ENCODE data around the gene MEFV.

DNA sequence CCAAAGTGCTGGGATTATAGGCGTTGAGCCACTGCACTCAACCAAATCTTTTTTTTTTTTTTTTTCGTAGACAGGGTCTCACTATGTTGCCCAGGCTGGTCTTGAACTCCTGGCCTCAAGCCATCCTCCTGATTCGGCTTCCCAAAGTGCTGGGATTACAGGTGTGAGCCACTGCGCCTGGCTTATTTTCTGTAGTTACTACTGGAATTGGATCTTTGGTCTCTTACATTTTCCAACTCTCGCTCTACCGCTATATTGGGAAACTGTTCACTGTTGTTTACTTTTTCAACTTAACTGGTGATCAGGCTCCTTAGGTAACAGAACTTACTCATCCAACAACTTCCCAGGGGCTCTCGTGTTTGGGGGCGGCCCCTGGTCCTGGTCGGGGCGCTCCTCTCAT, 35.6 kb downstream of the MEFV start:
- TF ChIP-seq POLR2A (IDR thresholded peaks at IDR 0.05) = no peak
- TF ChIP-seq, protein P1, sequence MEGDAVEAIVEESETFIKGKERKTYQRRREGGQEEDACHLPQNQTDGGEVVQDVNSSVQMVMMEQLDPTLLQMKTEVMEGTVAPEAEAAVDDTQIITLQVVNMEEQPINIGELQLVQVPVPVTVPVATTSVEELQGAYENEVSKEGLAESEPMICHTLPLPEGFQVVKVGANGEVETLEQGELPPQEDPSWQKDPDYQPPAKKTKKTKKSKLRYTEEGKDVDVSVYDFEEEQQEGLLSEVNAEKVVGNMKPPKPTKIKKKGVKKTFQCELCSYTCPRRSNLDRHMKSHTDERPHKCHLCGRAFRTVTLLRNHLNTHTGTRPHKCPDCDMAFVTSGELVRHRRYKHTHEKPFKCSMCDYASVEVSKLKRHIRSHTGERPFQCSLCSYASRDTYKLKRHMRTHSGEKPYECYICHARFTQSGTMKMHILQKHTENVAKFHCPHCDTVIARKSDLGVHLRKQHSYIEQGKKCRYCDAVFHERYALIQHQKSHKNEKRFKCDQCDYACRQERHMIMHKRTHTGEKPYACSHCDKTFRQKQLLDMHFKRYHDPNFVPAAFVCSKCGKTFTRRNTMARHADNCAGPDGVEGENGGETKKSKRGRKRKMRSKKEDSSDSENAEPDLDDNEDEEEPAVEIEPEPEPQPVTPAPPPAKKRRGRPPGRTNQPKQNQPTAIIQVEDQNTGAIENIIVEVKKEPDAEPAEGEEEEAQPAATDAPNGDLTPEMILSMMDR (IDR thresholded peaks at IDR 0.05) = no peak
- TF ChIP-seq EP300 (IDR thresholded peaks at IDR 0.05) = no peak
